Measurements from ENCODE around the gene C2CD4A.
A peak's percentile ranks its signal among the peaks of the same experiment; 100 is the strongest.

The C2CD4A gene

DNA sequence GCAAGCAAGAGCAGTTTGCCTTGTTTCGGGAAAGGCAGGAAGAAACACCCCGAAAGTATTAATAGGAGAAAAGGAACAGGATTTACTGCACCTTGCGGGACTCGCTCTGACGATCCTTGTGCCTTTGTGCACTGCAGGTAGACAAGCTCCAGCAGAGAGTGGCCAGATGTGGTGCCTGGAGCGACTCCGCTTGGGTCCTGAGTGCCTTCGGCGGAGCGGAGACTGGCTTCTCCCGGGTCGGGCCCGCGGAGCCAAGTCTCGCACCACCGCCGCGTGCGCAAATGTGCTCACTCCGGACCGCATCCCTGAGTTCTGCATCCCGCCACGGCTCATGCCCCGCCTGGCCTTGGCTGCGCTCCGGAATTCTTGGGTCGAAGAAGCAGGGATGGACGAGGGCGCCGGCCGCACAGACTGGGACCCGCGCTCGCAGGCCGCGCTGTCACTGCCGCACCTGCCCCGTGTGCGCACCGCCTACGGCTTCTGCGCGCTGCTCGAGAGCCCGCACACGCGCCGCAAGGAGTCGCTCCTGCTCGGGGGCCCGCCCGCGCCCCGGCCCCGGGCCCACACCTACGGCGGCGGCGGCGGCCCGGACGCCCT is 769 bp downstream of the C2CD4A start:
- ChIA-PET POLR2A (no interaction called here), CTCF (interaction anchor here (0.8 to 12.6 kb wide), 4 partner anchors 6 to 239 kb away, joined by 3 to 100 read pairs (median 3); partner anchors contain the start of gene VPS13C)
- TF ChIP-seq, protein P1, sequence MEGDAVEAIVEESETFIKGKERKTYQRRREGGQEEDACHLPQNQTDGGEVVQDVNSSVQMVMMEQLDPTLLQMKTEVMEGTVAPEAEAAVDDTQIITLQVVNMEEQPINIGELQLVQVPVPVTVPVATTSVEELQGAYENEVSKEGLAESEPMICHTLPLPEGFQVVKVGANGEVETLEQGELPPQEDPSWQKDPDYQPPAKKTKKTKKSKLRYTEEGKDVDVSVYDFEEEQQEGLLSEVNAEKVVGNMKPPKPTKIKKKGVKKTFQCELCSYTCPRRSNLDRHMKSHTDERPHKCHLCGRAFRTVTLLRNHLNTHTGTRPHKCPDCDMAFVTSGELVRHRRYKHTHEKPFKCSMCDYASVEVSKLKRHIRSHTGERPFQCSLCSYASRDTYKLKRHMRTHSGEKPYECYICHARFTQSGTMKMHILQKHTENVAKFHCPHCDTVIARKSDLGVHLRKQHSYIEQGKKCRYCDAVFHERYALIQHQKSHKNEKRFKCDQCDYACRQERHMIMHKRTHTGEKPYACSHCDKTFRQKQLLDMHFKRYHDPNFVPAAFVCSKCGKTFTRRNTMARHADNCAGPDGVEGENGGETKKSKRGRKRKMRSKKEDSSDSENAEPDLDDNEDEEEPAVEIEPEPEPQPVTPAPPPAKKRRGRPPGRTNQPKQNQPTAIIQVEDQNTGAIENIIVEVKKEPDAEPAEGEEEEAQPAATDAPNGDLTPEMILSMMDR (IDR thresholded peaks at IDR 0.05; ENCODE audit: insufficient read depth, low read length, missing control alignments) = no peak
- no peak for DNase-seq (ENCODE audit: low read depth, low spot score)
- peak overlapping the region; percentile 26; the same call in 1 of the 2 replicates for H3K4me3 ChIP-seq (ENCODE audit: low read depth, low read length)

DNA sequence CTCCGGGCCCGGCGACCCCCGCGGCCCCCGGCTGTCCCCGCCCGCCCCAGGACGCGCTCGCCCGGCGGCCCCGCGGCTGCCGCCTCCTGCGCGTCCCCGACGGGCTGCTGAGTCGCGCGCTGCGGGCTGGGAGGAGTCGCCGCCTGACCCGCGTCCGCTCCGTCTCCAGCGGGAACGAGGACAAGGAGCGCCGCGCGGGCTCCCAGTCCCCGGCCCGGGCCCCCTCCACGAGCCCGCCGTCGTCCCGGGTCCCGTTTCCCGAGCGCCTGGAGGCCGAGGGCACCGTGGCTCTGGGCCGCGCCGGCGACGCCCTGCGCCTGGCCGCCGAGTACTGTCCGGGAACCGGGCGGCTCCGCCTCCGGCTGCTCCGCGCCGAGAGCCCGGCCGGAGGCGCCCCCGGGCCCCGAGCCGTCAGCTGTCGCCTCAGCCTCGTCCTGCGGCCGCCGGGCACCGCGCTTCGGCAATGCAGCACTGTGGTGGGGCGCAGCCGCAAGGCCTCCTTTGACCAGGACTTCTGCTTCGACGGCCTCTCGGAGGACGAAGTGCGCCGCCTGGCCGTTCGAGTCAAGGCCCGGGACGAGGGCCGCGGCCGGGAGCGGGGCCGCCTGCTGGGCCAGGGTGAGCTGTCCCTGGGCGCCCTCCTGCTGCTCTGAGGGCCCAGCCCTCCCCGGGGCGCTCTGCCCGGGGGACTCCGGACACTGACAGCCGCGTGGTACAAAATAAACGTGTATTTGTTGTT is 1.5 kb downstream of the C2CD4A start:
- ChIA-PET POLR2A (no interaction called here), CTCF (interaction anchor here (1.5 to 12.6 kb wide), 5 partner anchors 7 to 199 kb away, joined by 3 to 100 read pairs (median 4); partner anchors contain the start of gene VPS13C)
- H3K4me3 ChIP-seq (ENCODE audit: low read depth, low read length) = peak overlapping the region; percentile 53
- DNase-seq (ENCODE audit: low read depth, low spot score) = no peak
- TF ChIP-seq, protein P1 (IDR thresholded peaks at IDR 0.05; ENCODE audit: insufficient read depth, low read length, missing control alignments) = peak; percentile 20

DNA sequence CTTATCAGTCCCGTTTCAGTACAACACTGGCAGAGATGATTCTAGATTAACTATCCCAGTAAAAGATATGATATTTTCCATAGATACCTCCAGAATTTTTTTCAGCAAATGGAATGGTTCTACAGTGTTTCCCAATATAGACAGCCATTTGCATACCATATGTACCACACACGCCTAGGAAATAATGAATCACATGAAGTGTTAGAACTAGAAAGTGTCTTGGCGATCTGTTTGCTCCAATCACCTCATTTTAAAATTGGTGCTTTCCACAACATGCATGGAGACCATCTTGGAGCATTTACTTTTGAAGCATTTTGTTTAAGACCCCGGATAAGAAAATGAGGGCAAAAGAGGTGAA is 2.0 kb downstream of the C2CD4A start:
- TF ChIP-seq, protein P1 (IDR thresholded peaks at IDR 0.05; ENCODE audit: insufficient read depth, low read length, missing control alignments) = no peak
- CTCF ChIA-PET = interaction anchor here (0.6 to 12.6 kb wide), 6 partner anchors 7 to 200 kb away, joined by 3 to 100 read pairs (median 4); partner anchors contain the start of gene VPS13C
- DNase-seq (ENCODE audit: low read depth, low spot score) = no peak
- H3K4me3 ChIP-seq (ENCODE audit: low read depth, low read length) = peak overlapping the region; percentile 53
- POLR2A ChIA-PET = no interaction called here

DNA sequence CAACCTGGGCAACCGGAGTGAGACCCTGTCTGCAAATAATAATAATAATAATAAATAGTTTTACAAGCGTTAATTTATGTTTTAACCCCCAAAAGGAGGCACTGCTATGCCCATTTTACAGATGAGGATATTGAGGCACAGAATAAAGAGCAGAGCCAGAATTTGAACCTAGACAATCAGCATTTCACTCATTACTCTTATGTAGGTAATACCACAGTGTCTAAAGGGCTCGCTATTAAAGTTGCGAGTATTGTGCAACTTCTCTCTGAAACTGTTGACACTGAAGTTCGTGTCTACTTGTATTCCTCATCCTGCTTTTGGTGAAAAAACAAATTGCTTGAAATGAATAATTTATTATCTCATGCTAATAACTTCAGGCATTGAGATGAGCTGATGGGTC is 2.8 kb downstream of the C2CD4A start:
- TF ChIP-seq, protein P1 (IDR thresholded peaks at IDR 0.05; ENCODE audit: insufficient read depth, low read length, missing control alignments) = no peak
- DNase-seq (ENCODE audit: low read depth, low spot score) = no peak
- POLR2A ChIA-PET = no interaction called here
- no peak overlapping the region for H3K4me3 ChIP-seq (ENCODE audit: low read depth, low read length)
- CTCF ChIA-PET = interaction anchor here (0.6 to 12.6 kb wide), 6 partner anchors 8 to 238 kb away, joined by 3 to 100 read pairs (median 8); partner anchors contain the start of gene VPS13C

DNA sequence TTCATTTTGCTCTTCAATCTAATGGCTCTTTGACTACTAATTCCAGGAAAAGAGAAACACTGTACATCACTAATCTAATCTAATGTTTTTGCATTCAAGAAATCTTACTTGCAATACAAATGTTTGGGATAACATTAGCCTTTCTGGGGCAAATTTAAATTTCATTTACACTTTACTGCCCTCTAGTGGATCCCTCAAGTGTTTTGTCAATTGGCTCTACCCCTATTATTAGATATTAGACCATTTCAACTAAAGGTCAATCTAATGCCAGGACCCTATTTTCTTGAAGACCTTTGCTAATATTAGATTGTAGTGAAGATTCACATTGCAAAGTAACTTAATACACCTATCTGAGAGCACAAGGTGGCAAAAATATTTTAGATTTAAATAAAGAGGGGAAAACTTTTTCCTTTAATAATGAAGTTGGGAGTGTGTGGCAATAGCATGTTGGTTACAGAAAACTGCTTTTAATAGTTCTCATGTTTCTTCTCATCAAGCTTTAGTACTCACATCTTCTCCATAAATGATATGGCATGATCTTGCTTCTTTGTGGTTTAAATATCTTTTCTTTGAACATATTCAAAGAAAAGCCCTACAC is 5.0 kb downstream of the C2CD4A start:
- CTCF ChIA-PET = interaction anchor here (0.6 to 12.6 kb wide), 25 partner anchors 10 to 238 kb away, joined by 3 to 100 read pairs (median 4); partner anchors contain the start of gene VPS13C
- POLR2A ChIA-PET = no interaction called here
- DNase-seq (ENCODE audit: low read depth, low spot score) = no peak
- H3K4me3 ChIP-seq (ENCODE audit: low read depth, low read length) = no peak overlapping the region
- TF ChIP-seq, protein P1 (IDR thresholded peaks at IDR 0.05; ENCODE audit: insufficient read depth, low read length, missing control alignments) = peak; percentile 31

Measured in AG04449 (cell line).